ENCODE measurements around the gene HDLBP.

Gene HDLBP

GRCh38 chr2:241357531-241357930 lies 42.1 kb upstream of the HDLBP start:
- H3K27ac ChIP-seq (ENCODE audit: poor library complexity, severe bottlenecking): no peak overlapping the region
- H3K4me1 ChIP-seq (ENCODE audit: insufficient read depth, poor library complexity, severe bottlenecking): peaks cover 11% of the 10 kb centered on the region
- TF ChIP-seq CTCF (IDR thresholded peaks at IDR 0.05; ENCODE audit: poor library complexity, severe bottlenecking): no peak
- ATAC-seq (ENCODE audit: low read depth): no peak
- no peaks in the 10 kb centered on the region for H3K9me3 ChIP-seq (ENCODE audit: severe bottlenecking)
- DNase-seq (ENCODE audit: low spot score): no peak
- H3K4me3 ChIP-seq (ENCODE audit: severe bottlenecking): peak overlapping the region; percentile 78
- H3K36me3 ChIP-seq (ENCODE audit: low read depth): peaks cover 21% of the 10 kb centered on the region
- H3K27me3 ChIP-seq (ENCODE audit: insufficient read depth, poor library complexity, severe bottlenecking): no peaks in the 10 kb centered on the region

- TF ChIP-seq CTCF (IDR thresholded peaks at IDR 0.05; ENCODE audit: poor library complexity, severe bottlenecking): no peak
- H3K4me1 ChIP-seq (ENCODE audit: insufficient read depth, poor library complexity, severe bottlenecking): peaks cover 11% of the 10 kb centered on the region
- H3K36me3 ChIP-seq (ENCODE audit: low read depth): peaks cover 28% of the 10 kb centered on the region
- peak overlapping the region; percentile 56 for H3K27ac ChIP-seq (ENCODE audit: poor library complexity, severe bottlenecking)
- ATAC-seq (ENCODE audit: low read depth): no peak
- H3K4me3 ChIP-seq (ENCODE audit: severe bottlenecking): peak overlapping the region; percentile 78
- DNase-seq (ENCODE audit: low spot score): no peak
- no peaks in the 10 kb centered on the region for H3K27me3 ChIP-seq (ENCODE audit: insufficient read depth, poor library complexity, severe bottlenecking)
- no peaks in the 10 kb centered on the region for H3K9me3 ChIP-seq (ENCODE audit: severe bottlenecking)
Measured at GRCh38 chr2:241356871-241357260, 41.4 kb upstream of the HDLBP start.

GRCh38 chr2:241355983-241356870 lies 40.8 kb upstream of the HDLBP start, which contains the start of gene FARP2:
FARP2 (plus strand) TSS chr2:241356285; CDS start chr2:241373108, 16,823 bp downstream.
- H3K27ac ChIP-seq (ENCODE audit: poor library complexity, severe bottlenecking): peak within 1 kb of the TSS; percentile 56
- H3K9me3 ChIP-seq (ENCODE audit: severe bottlenecking): no peaks in the 10 kb centered on the region
- peak within 1 kb of the TSS; percentile 78 for H3K4me3 ChIP-seq (ENCODE audit: severe bottlenecking)
- peaks cover 11% of the 10 kb centered on the region for H3K4me1 ChIP-seq (ENCODE audit: insufficient read depth, poor library complexity, severe bottlenecking)
- DNase-seq (ENCODE audit: low spot score) (peak; percentile 99), ATAC-seq (ENCODE audit: low read depth) (peak; percentile 86)
- H3K36me3 ChIP-seq (ENCODE audit: low read depth): peaks cover 34% of the 10 kb centered on the region
- no peak for TF ChIP-seq CTCF (IDR thresholded peaks at IDR 0.05; ENCODE audit: poor library complexity, severe bottlenecking)
- H3K27me3 ChIP-seq (ENCODE audit: insufficient read depth, poor library complexity, severe bottlenecking): no peaks in the 10 kb centered on the region

- Histone ChIP-seq H3K9me3 (ENCODE audit: severe bottlenecking) (no peaks in the 10 kb centered on the region), H3K27me3 (ENCODE audit: insufficient read depth, poor library complexity, severe bottlenecking) (no peaks in the 10 kb centered on the region), H3K4me1 (ENCODE audit: insufficient read depth, poor library complexity, severe bottlenecking) (peaks cover 11% of the 10 kb centered on the region), H3K27ac (ENCODE audit: poor library complexity, severe bottlenecking) (peak overlapping the region; percentile 9), H3K36me3 (ENCODE audit: low read depth) (peaks cover 47% of the 10 kb centered on the region), H3K4me3 (ENCODE audit: severe bottlenecking) (no peak overlapping the region)
- no peak for TF ChIP-seq CTCF (IDR thresholded peaks at IDR 0.05; ENCODE audit: poor library complexity, severe bottlenecking)
- ATAC-seq (ENCODE audit: low read depth) (peak; percentile 79), DNase-seq (ENCODE audit: low spot score) (peak; percentile 90)
Measured at GRCh38 chr2:241354668-241355658, 39.5 kb upstream of the HDLBP start.

Measured in RWPE2 (cell line).